ENCODE data around the gene SVIL.
"Not testable (repeated sequence)": the region's sequence is repeated elsewhere in the genome, so short reads cannot be mapped to it uniquely, and the experiment has no call there.

Gene SVIL

DNA sequence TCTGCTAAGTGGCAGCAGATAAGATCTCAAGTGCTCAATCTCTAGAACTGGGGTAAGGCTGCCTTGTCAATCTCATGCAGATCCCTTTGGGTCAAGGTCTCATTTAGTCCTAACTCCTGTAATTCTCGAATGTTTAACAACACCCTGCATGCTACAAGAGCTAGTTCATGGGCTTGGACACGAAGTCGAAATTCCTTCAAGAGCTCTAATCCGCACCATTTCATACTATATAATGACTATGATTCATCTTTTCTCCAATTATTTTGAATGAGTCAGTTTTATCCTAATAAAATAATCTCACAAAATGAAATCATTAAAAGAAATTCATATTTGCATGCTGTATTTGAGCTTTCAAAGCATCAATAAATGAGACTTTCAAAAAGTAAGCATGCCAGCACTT lies 119.7 kb downstream of the SVIL start:
- not testable (repeated sequence) for H2AFZ ChIP-seq (ENCODE audit: low read depth, low read length); H3K4me3 ChIP-seq (ENCODE audit: insufficient read depth in 1 of 2, low read depth in 1 of 2, low read length in 2 of 2); H3K4ac ChIP-seq (ENCODE audit: low read depth in 1 of 2, low read length in 2 of 2); DNase-seq; H3K27ac ChIP-seq (ENCODE audit: low read length, poor library complexity, severe bottlenecking); H2AK5ac ChIP-seq (ENCODE audit: low read length, severe bottlenecking); H3K14ac ChIP-seq (ENCODE audit: low read length in 2 of 2); H3K4me1 ChIP-seq (ENCODE audit: control insufficient read depth, insufficient read depth, low read depth, low read length); H3K23ac ChIP-seq (ENCODE audit: low read length in 2 of 2); H3K9ac ChIP-seq (ENCODE audit: low read length); H3K9me3 ChIP-seq (ENCODE audit: control insufficient read depth, low read length); H2BK15ac ChIP-seq (ENCODE audit: low read depth, poor library complexity, severe bottlenecking); H4K8ac ChIP-seq (ENCODE audit: low read length); H4K91ac ChIP-seq (ENCODE audit: low read length); H3K4me2 ChIP-seq (ENCODE audit: low read length, poor library complexity, severe bottlenecking); H3K18ac ChIP-seq (ENCODE audit: low read depth in 1 of 2, low read length in 2 of 2); H2BK12ac ChIP-seq (ENCODE audit: low read length in 2 of 2); H3K27me3 ChIP-seq (ENCODE audit: control insufficient read depth in 1 of 2, insufficient read depth in 1 of 2, low read length in 2 of 2); H2BK120ac ChIP-seq (ENCODE audit: low read depth, low read length); H2BK5ac ChIP-seq (ENCODE audit: low read depth, low read length, poor library complexity, severe bottlenecking)
- WGBS, result no CpG with 5 or more reads among the region's 4 CpGs
- H3K36me3 ChIP-seq (ENCODE audit: control insufficient read depth in 1 of 2, insufficient read depth in 2 of 2, low read depth in 1 of 2, low read length in 2 of 2), result peaks cover 32 to 64% of the 10 kb centered on the region in 2 experiments
- H3K79me1 ChIP-seq (replicated peaks; ENCODE audit: low read length, poor library complexity, severe bottlenecking), result peaks cover 13% of the 10 kb centered on the region

DNA sequence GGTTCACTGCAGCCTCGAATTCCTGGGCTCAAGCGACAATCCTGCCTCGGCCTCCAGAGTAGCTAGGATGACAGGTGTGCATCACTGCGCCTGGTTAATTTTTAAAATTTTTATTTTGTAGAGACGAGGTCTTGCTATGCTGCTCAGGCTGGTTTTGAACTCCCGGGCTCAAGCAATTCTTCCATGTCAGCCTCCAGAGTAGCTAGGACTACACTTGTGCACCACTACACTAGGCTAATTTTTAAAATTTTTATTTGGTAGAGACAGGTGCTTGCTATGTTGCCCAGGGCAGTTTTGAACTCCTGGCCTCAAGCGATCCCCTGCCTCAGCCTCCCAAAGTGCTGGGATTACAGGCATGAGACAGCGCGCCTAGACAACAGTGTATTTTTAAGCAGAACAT lies 120.5 kb downstream of the SVIL start:
- H3K9ac ChIP-seq (ENCODE audit: low read length), result no peak overlapping the region
- no peak overlapping the region for H3K4ac ChIP-seq (ENCODE audit: low read depth in 1 of 2, low read length in 2 of 2)
- no peak overlapping the region for H3K4me3 ChIP-seq (ENCODE audit: insufficient read depth in 1 of 2, low read depth in 1 of 2, low read length in 2 of 2)
- WGBS, result 86% methylated on average over 8 of the region's 9 CpGs
- peaks cover 17% of the 10 kb centered on the region for H3K79me1 ChIP-seq (replicated peaks; ENCODE audit: low read length, poor library complexity, severe bottlenecking)
- no peak overlapping the region for H2BK120ac ChIP-seq (ENCODE audit: low read depth, low read length)
- H3K4me1 ChIP-seq (ENCODE audit: control insufficient read depth, insufficient read depth, low read depth, low read length), result peaks cover 4% of the 10 kb centered on the region
- H3K27me3 ChIP-seq (ENCODE audit: control insufficient read depth in 1 of 2, insufficient read depth in 1 of 2, low read length in 2 of 2), result no peaks in the 10 kb centered on the region
- no peak overlapping the region for H2AFZ ChIP-seq (ENCODE audit: low read depth, low read length)
- no peak overlapping the region for H4K8ac ChIP-seq (ENCODE audit: low read length)
- H3K9me3 ChIP-seq (ENCODE audit: control insufficient read depth, low read length), result no peaks in the 10 kb centered on the region
- no peak overlapping the region for H3K23ac ChIP-seq (ENCODE audit: low read length in 2 of 2)
- no peak overlapping the region for H2BK12ac ChIP-seq (ENCODE audit: low read length in 2 of 2)
- no peak overlapping the region for H4K91ac ChIP-seq (ENCODE audit: low read length)
- H2BK5ac ChIP-seq (ENCODE audit: low read depth, low read length, poor library complexity, severe bottlenecking), result no peak overlapping the region
- H3K14ac ChIP-seq (ENCODE audit: low read length in 2 of 2), result no peak overlapping the region
- no peak overlapping the region for H3K18ac ChIP-seq (ENCODE audit: low read depth in 1 of 2, low read length in 2 of 2)
- H3K4me2 ChIP-seq (ENCODE audit: low read length, poor library complexity, severe bottlenecking), result no peak overlapping the region
- DNase-seq, result no peak
- H2BK15ac ChIP-seq (ENCODE audit: low read depth, poor library complexity, severe bottlenecking), result no peak overlapping the region
- H3K36me3 ChIP-seq (ENCODE audit: control insufficient read depth in 1 of 2, insufficient read depth in 2 of 2, low read depth in 1 of 2, low read length in 2 of 2), result peaks cover 36 to 62% of the 10 kb centered on the region in 2 experiments
- no peak overlapping the region for H3K27ac ChIP-seq (ENCODE audit: low read length, poor library complexity, severe bottlenecking)
- no peak overlapping the region for H2AK5ac ChIP-seq (ENCODE audit: low read length, severe bottlenecking)

DNA sequence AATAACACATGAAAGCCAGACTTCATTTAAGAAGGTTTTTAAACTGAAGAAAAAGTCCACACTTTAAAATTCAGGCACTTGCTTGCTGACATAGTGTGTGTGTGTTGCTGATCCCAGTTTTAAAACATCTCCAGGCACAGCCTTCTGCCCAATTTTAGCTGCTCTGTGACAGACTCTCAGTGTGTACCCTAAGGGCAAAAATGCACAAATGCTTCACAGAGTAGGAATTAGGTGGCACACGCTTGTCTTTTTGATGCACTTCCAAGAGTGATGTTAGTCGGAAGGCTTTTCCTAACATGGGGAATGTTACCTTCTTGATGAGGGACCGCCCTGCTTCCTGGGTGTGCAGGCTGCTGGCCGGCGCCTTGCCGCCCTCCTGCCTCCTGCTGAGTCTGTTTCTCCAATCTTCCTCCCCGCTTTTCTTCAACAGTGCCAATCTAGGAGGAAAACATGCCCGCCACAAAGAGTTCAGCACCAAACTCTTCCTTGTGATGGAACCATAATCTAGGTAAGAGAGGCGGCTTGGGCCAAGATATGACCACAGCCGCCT lies 122.3 kb downstream of the SVIL start:
- no peak overlapping the region for H2AK5ac ChIP-seq (ENCODE audit: low read length, severe bottlenecking)
- no peak overlapping the region for H3K9ac ChIP-seq (ENCODE audit: low read length)
- H3K36me3 ChIP-seq (ENCODE audit: control insufficient read depth in 1 of 2, insufficient read depth in 2 of 2, low read depth in 1 of 2, low read length in 2 of 2), result peaks cover 29 to 58% of the 10 kb centered on the region in 2 experiments
- no peak overlapping the region for H3K14ac ChIP-seq (ENCODE audit: low read length in 2 of 2)
- H2BK5ac ChIP-seq (ENCODE audit: low read depth, low read length, poor library complexity, severe bottlenecking), result no peak overlapping the region
- no peak overlapping the region for H3K4me2 ChIP-seq (ENCODE audit: low read length, poor library complexity, severe bottlenecking)
- no peaks in the 10 kb centered on the region for H3K9me3 ChIP-seq (ENCODE audit: control insufficient read depth, low read length)
- H3K4me1 ChIP-seq (ENCODE audit: control insufficient read depth, insufficient read depth, low read depth, low read length), result peaks cover 2% of the 10 kb centered on the region
- no peak overlapping the region for H2BK12ac ChIP-seq (ENCODE audit: low read length in 2 of 2)
- DNase-seq, result no peak
- 98% methylated on average over 10 of the region's 10 CpGs for WGBS
- H3K27me3 ChIP-seq (ENCODE audit: control insufficient read depth in 1 of 2, insufficient read depth in 1 of 2, low read length in 2 of 2), result no peaks in the 10 kb centered on the region
- no peak overlapping the region for H4K91ac ChIP-seq (ENCODE audit: low read length)
- no peak overlapping the region for H2BK15ac ChIP-seq (ENCODE audit: low read depth, poor library complexity, severe bottlenecking)
- H3K79me1 ChIP-seq (replicated peaks; ENCODE audit: low read length, poor library complexity, severe bottlenecking), result peaks cover 12% of the 10 kb centered on the region
- no peak overlapping the region for H3K4me3 ChIP-seq (ENCODE audit: insufficient read depth in 1 of 2, low read depth in 1 of 2, low read length in 2 of 2)
- H3K4ac ChIP-seq (ENCODE audit: low read depth in 1 of 2, low read length in 2 of 2), result no peak overlapping the region
- H3K18ac ChIP-seq (ENCODE audit: low read depth in 1 of 2, low read length in 2 of 2), result no peak overlapping the region
- H3K27ac ChIP-seq (ENCODE audit: low read length, poor library complexity, severe bottlenecking), result no peak overlapping the region
- no peak overlapping the region for H2AFZ ChIP-seq (ENCODE audit: low read depth, low read length)
- H2BK120ac ChIP-seq (ENCODE audit: low read depth, low read length), result no peak overlapping the region
- no peak overlapping the region for H3K23ac ChIP-seq (ENCODE audit: low read length in 2 of 2)
- H4K8ac ChIP-seq (ENCODE audit: low read length), result no peak overlapping the region

DNA sequence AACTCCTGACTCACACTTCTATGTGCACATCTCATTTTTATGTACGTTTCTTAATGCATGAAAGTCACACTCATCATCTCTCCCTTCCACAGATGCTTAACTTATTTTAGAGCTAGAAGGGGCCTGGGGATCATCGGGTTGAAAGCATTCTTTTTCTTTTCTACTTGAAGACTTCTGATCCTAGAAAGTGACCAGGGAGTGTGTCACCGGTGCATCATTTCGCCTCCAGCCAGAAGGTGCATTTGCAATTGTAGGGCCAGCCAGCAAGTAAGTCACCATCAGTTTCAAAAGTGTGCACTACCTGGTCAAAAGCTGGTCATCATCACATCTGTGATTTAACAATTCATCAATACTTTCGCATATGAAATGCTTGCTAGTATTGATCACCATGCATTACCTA lies 123.0 kb downstream of the SVIL start:
- H2BK15ac ChIP-seq (ENCODE audit: low read depth, poor library complexity, severe bottlenecking); H3K4me2 ChIP-seq (ENCODE audit: low read length, poor library complexity, severe bottlenecking); H4K8ac ChIP-seq (ENCODE audit: low read length); H2BK5ac ChIP-seq (ENCODE audit: low read depth, low read length, poor library complexity, severe bottlenecking); H3K4me3 ChIP-seq (ENCODE audit: insufficient read depth in 1 of 2, low read depth in 1 of 2, low read length in 2 of 2); H3K9ac ChIP-seq (ENCODE audit: low read length); H3K23ac ChIP-seq (ENCODE audit: low read length in 2 of 2); H3K14ac ChIP-seq (ENCODE audit: low read length in 2 of 2); H3K27ac ChIP-seq (ENCODE audit: low read length, poor library complexity, severe bottlenecking); H3K9me3 ChIP-seq (ENCODE audit: control insufficient read depth, low read length); H2BK120ac ChIP-seq (ENCODE audit: low read depth, low read length); H2BK12ac ChIP-seq (ENCODE audit: low read length in 2 of 2); H3K18ac ChIP-seq (ENCODE audit: low read depth in 1 of 2, low read length in 2 of 2); H4K91ac ChIP-seq (ENCODE audit: low read length); H2AK5ac ChIP-seq (ENCODE audit: low read length, severe bottlenecking); H3K4me1 ChIP-seq (ENCODE audit: control insufficient read depth, insufficient read depth, low read depth, low read length); H3K27me3 ChIP-seq (ENCODE audit: control insufficient read depth in 1 of 2, insufficient read depth in 1 of 2, low read length in 2 of 2); H2AFZ ChIP-seq (ENCODE audit: low read depth, low read length); DNase-seq; H3K4ac ChIP-seq (ENCODE audit: low read depth in 1 of 2, low read length in 2 of 2): not testable (repeated sequence)
- H3K36me3 ChIP-seq (ENCODE audit: control insufficient read depth in 1 of 2, insufficient read depth in 2 of 2, low read depth in 1 of 2, low read length in 2 of 2), result peaks cover 29 to 64% of the 10 kb centered on the region in 2 experiments
- H3K79me1 ChIP-seq (replicated peaks; ENCODE audit: low read length, poor library complexity, severe bottlenecking), result peaks cover 11% of the 10 kb centered on the region
- WGBS, result 96% methylated on average over 5 of the region's 5 CpGs
